MM.1S (cell line): ENCODE measurements around the gene PAPOLB.

Source experiments
- DNase-seq: peaks from one replicate; pipeline ENCODE4 v3.0.0-alpha.2; 2015
- H2AFZ ChIP-seq: fragments of 300-600 bp; sonication (generic); 2 replicates; pipeline ENCODE4 v1.6.0; 2016; ENCODE audit warnings: antibody characterized with exemption, low read length
- H3F3A ChIP-seq: fragments of 300-600 bp; sonication (generic); 2 replicates; pipeline ENCODE4 v1.6.1; 2016; ENCODE audit warnings: mild to moderate bottlenecking, antibody characterized with exemption, low read length, moderate library complexity, mixed read lengths; ENCODE audit not compliant: insufficient read depth
- H3K27ac ChIP-seq: fragments of 300-600 bp; sonication (generic); 2 replicates; pipeline ENCODE4 v1.5.1; 2016; ENCODE audit warnings: mild to moderate bottlenecking, low read length
- H3K27me3 ChIP-seq: fragments of 300-600 bp; sonication (generic); replicated peaks from 2 replicates; pipeline ENCODE4 v1.6.0; 2016; ENCODE audit warnings: low read length; ENCODE audit not compliant: insufficient read depth
- H3K36me3 ChIP-seq: fragments of 300-600 bp; sonication (generic); replicated peaks from 2 replicates; pipeline ENCODE4 v1.6.1; 2016; ENCODE audit warnings: mild to moderate bottlenecking, low read length, mixed read lengths; ENCODE audit not compliant: insufficient read depth
- H3K4me1 ChIP-seq: fragments of 300-600 bp; sonication (generic); 2 replicates; pipeline ENCODE4 v1.6.1; 2016; ENCODE audit warnings: low read length, mixed read lengths
- H3K4me2 ChIP-seq: fragments of 300-600 bp; sonication (generic); 2 replicates; pipeline ENCODE4 v1.6.0; 2016; ENCODE audit warnings: low read depth, low read length
- H3K4me3 ChIP-seq: fragments of 300-600 bp; sonication (generic); 2 replicates; pipeline ENCODE4 v1.5.1; 2016; ENCODE audit warnings: low read length, mixed read lengths
- H3K79me2 ChIP-seq: fragments of 300-600 bp; sonication (generic); 2 replicates; pipeline ENCODE4 v1.6.1; 2016; ENCODE audit warnings: mixed run types, low read length, mixed read lengths
- H3K9ac ChIP-seq: fragments of 300-600 bp; sonication (generic); 2 replicates; pipeline ENCODE4 v1.6.1; 2016; ENCODE audit warnings: low read length, mixed read lengths
- H3K9me2 ChIP-seq: fragments of 300-600 bp; sonication (generic); replicated peaks from 2 replicates; pipeline ENCODE4 v1.6.1; 2016; ENCODE audit warnings: mild to moderate bottlenecking, low read length, mixed read lengths; ENCODE audit not compliant: insufficient read depth
- H3K9me3 ChIP-seq: fragments of 300-600 bp; sonication (generic); replicated peaks from 2 replicates; pipeline ENCODE4 v1.6.1; 2016; ENCODE audit warnings: mild to moderate bottlenecking, low read length, mixed read lengths; ENCODE audit not compliant: insufficient read depth
- H4K20me1 ChIP-seq: fragments of 300-600 bp; sonication (generic); 2 replicates; pipeline ENCODE4 v1.6.1; 2016; ENCODE audit warnings: mild to moderate bottlenecking, low read length, moderate library complexity, mixed read lengths; ENCODE audit not compliant: insufficient read depth
- CTCF ChIP-seq: fragments of 300-600 bp; sonication (generic); IDR thresholded peaks from 2 replicates; pipeline ENCODE4 v1.5.1; 2016; ENCODE audit warnings: antibody characterized with exemption, low read length, mixed read lengths
- EZH2 ChIP-seq: fragments of 300-600 bp; sonication (generic); optimal IDR thresholded peaks from 2 replicates; pipeline ENCODE3; 2017; ENCODE audit warnings: low read depth, mild to moderate bottlenecking, antibody characterized with exemption, low read length, mixed read lengths
- EZH2phosphoT487 ChIP-seq: fragments of 300-600 bp; sonication (generic); IDR thresholded peaks from 2 replicates; pipeline ENCODE4 v1.6.1; 2018; ENCODE audit warnings: antibody characterized with exemption, low read length

The PAPOLB gene

GRCh38 chr7:4835398-4836205 lies 26.2 kb downstream of the PAPOLB start:
- Histone ChIP-seq H3K9ac (no peak overlapping the region), H3K4me1 (no peaks in the 10 kb centered on the region), H3K27me3 (peaks cover 59% of the 10 kb centered on the region), H3K36me3 (no peaks in the 10 kb centered on the region), H2AFZ (no peak overlapping the region), H3K27ac (no peak overlapping the region), H3K4me3 (no peak overlapping the region), H4K20me1 (no peaks in the 10 kb centered on the region), H3K79me2 (no peaks in the 10 kb centered on the region), H3F3A (no peaks in the 10 kb centered on the region), H3K9me3 (no peaks in the 10 kb centered on the region), H3K4me2 (no peak overlapping the region), H3K9me2 (no peaks in the 10 kb centered on the region)
- TF ChIP-seq CTCF (no peak), EZH2 (no peak), EZH2phosphoT487 (no peak)
- no peak for DNase-seq

GRCh38 chr7:4834601-4835397 lies 27.0 kb downstream of the PAPOLB start:
- TF ChIP-seq CTCF (no peak), EZH2phosphoT487 (no peak), EZH2 (no peak)
- H3K9ac ChIP-seq = no peak overlapping the region
- H3K4me1 ChIP-seq = no peaks in the 10 kb centered on the region

GRCh38 chr7:4833691-4834600 lies 27.9 kb downstream of the PAPOLB start:
- H3K27me3 ChIP-seq = peaks cover 48% of the 10 kb centered on the region
- no peaks in the 10 kb centered on the region for H3K36me3 ChIP-seq
- no peak overlapping the region for H3K4me2 ChIP-seq
- TF ChIP-seq CTCF = no peak
- H4K20me1 ChIP-seq = no peaks in the 10 kb centered on the region
- no peaks in the 10 kb centered on the region for H3K4me1 ChIP-seq
- no peaks in the 10 kb centered on the region for H3F3A ChIP-seq
- no peaks in the 10 kb centered on the region for H3K9me2 ChIP-seq
- no peak overlapping the region for H3K4me3 ChIP-seq
- no peak overlapping the region for H3K9ac ChIP-seq
- H3K9me3 ChIP-seq = no peaks in the 10 kb centered on the region
- no peak overlapping the region for H2AFZ ChIP-seq
- no peaks in the 10 kb centered on the region for H3K79me2 ChIP-seq
- H3K27ac ChIP-seq = no peak overlapping the region
- DNase-seq = no peak

More at GRCh38 chr7:4834601-4835397, 27.0 kb downstream of the PAPOLB start:
- H3K9me2 ChIP-seq = no peaks in the 10 kb centered on the region
- no peak overlapping the region for H3K27ac ChIP-seq
- H2AFZ ChIP-seq = no peak overlapping the region
- H3K36me3 ChIP-seq = no peaks in the 10 kb centered on the region
- H3K9me3 ChIP-seq = no peaks in the 10 kb centered on the region
- peaks cover 55% of the 10 kb centered on the region for H3K27me3 ChIP-seq
- no peaks in the 10 kb centered on the region for H3K79me2 ChIP-seq
- H4K20me1 ChIP-seq = no peaks in the 10 kb centered on the region
- no peak overlapping the region for H3K4me3 ChIP-seq
- H3F3A ChIP-seq = no peaks in the 10 kb centered on the region
- H3K4me2 ChIP-seq = no peak overlapping the region
- no peak for DNase-seq
